GM12878 (cell line): Measurements from ENCODE around the gene EEFSEC. TPM values are rescaled to one million over a fixed set of nuclear protein-coding genes. Genes with fewer than 3 reads are reported as not detected.

ENCODE experiments used
- ATAC-seq: fragments of 200-7000 bp; cut with Tn5 transposase; 3 replicates; pipeline ENCODE4 v1.9.1; 2020; ENCODE audit warnings: mild to moderate bottlenecking, moderate library complexity
- BruUV-seq: library from RNA; stranded (reverse); fragments of 400-500 nt; replicated peaks from 2 replicates; lab custom pipeline; 2021; lab: Mats Ljungman, UMichigan
- CTCF ChIA-PET: fragments of 300-600 bp; sonication (Branson Sonifier 250); formaldehyde crosslinking; extraction: SDS; loops from one replicate; lab custom pipeline; 2021; ENCODE audit warnings: inconsistent platforms; lab: Yijun Ruan, JAX
- POLR2A ChIA-PET: fragments of 350-600 bp; formaldehyde crosslinking; extraction: SDS; loops from one replicate; lab custom pipeline; 2021; ENCODE audit warnings: inconsistent platforms; lab: Charles Lee
- RAD21 ChIA-PET: fragments of 300-600 bp; sonication (Branson Sonifier 250); formaldehyde crosslinking; loops from one replicate; lab custom pipeline; 2023; ENCODE audit warnings: antibody characterized with exemption; ENCODE audit not compliant: unreplicated experiment; lab: Charles Lee
- SMC1A ChIA-PET: fragments of 300-600 bp; sonication (Branson Sonifier 250); formaldehyde crosslinking; loops from one replicate; lab custom pipeline; 2023; ENCODE audit not compliant: unreplicated experiment, uncharacterized antibody; lab: Charles Lee
- DNase-seq: peaks from one replicate; pipeline ENCODE4 v3.0.0-alpha.2; 2011; ENCODE audit warnings: low read depth, low spot score
- FAIRE-seq: peaks from 3 replicates; lab custom pipeline; 2011; peaks lifted over from hg19 to GRCh38; lab: Jason Lieb, UNC
- H2AFZ ChIP-seq: 2 replicates; pipeline ENCODE4 v1.6.0; 2011; ENCODE audit warnings: low read depth, low read length, control low read depth; ENCODE audit not compliant: control insufficient read depth
- H3K27ac ChIP-seq: 2 replicates; pipeline ENCODE4 v1.5.1; 2011; ENCODE audit warnings: control low read depth; ENCODE audit not compliant: control insufficient read depth, insufficient read depth
- H3K27me3 ChIP-seq, 2 experiments: replicated peaks in 1 of 2; 2 replicates each; pipeline versions ENCODE4 v1.6.0 to v1.6.1; 2011; ENCODE audit warnings: low read length in 1 of 2; ENCODE audit not compliant: control insufficient read depth in 2 of 2, insufficient read depth in 2 of 2
- H3K36me3 ChIP-seq, 2 experiments: 2 replicates each; pipeline ENCODE4 v1.5.1; 2011; ENCODE audit warnings: low read length in 1 of 2; ENCODE audit not compliant: control insufficient read depth in 2 of 2, insufficient read depth in 2 of 2
- H3K4me1 ChIP-seq: 2 replicates; pipeline ENCODE4 v1.6.1; 2011; ENCODE audit warnings: mild to moderate bottlenecking, low read length, moderate library complexity, mixed read lengths; ENCODE audit not compliant: control insufficient read depth, insufficient read depth
- H3K4me2 ChIP-seq: 2 replicates; pipeline ENCODE4 v1.6.0; 2011; ENCODE audit warnings: control low read depth; ENCODE audit not compliant: control insufficient read depth, insufficient read depth
- H3K4me3 ChIP-seq: fragments of 200-600 bp; sonication (generic); 2 replicates; pipeline ENCODE4 v1.5.1; 2016
- H3K79me2 ChIP-seq: 2 replicates; pipeline ENCODE4 v1.6.0; 2011; ENCODE audit warnings: low read length; ENCODE audit not compliant: control insufficient read depth, insufficient read depth
- H3K9ac ChIP-seq: 2 replicates; pipeline ENCODE4 v1.8.0; 2011; ENCODE audit warnings: low read length, control low read depth, mixed read lengths; ENCODE audit not compliant: control insufficient read depth, insufficient read depth
- H3K9me3 ChIP-seq: replicated peaks from 3 replicates; pipeline ENCODE4 v1.5.1; 2011; ENCODE audit warnings: mild to moderate bottlenecking, low read length; ENCODE audit not compliant: control insufficient read depth, insufficient read depth
- H4K20me1 ChIP-seq: 2 replicates; pipeline ENCODE4 v1.6.0; 2011; ENCODE audit not compliant: control insufficient read depth, insufficient read depth
- ASH2L ChIP-seq: fragments of 300-600, 200-600 bp; sonication (generic); IDR thresholded peaks from 2 replicates; pipeline ENCODE4 v1.6.1; 2017; ENCODE audit warnings: low read depth, mild to moderate bottlenecking, borderline replicate concordance
- CHD2 ChIP-seq: IDR thresholded peaks from 2 replicates; pipeline ENCODE4 v1.6.1; 2011; ENCODE audit warnings: low read depth, low read length, improper control_type of control experiment, borderline replicate concordance
- EP300 ChIP-seq, 2 experiments: fragments of 150-350 bp in 1 of 2; IDR thresholded peaks; 2 replicates each; pipeline ENCODE4 v1.6.1; 2011 to 2012; ENCODE audit warnings: low read depth in 2 of 2, low read length in 2 of 2, borderline replicate concordance in 1 of 2, improper control_type of control experiment in 1 of 2, inconsistent platforms in 1 of 2; ENCODE audit not compliant: control insufficient read depth in 1 of 2
- HDAC2 ChIP-seq: fragments of 200-600 bp; sonication (generic); IDR thresholded peaks from 2 replicates; pipeline ENCODE4 v1.6.1; 2017
- MTA2 ChIP-seq: fragments of 450-650 bp; IDR thresholded peaks from 2 replicates; pipeline ENCODE4 v1.6.1; 2016; ENCODE audit warnings: low read depth, mild to moderate bottlenecking, moderate library complexity
- NBN ChIP-seq: fragments of 450-650 bp; IDR thresholded peaks from 2 replicates; pipeline ENCODE4 v1.6.1; 2016
- SMARCA5 ChIP-seq: fragments of 450-650 bp; IDR thresholded peaks from 2 replicates; pipeline ENCODE4 v1.6.1; 2017; ENCODE audit warnings: mild to moderate bottlenecking
- SUZ12 ChIP-seq: fragments of 200-600 bp; sonication (generic); IDR thresholded peaks from one replicate; pipeline ENCODE4 v1.6.1; 2018; ENCODE audit warnings: antibody characterized with exemption, mild to moderate bottlenecking; ENCODE audit not compliant: unreplicated experiment
- WGBS: methylation state at CpG from one replicate; pipeline ENCODE4 v1.1.6; 2016; ENCODE audit warnings: low lambda C conversion rate; ENCODE audit not compliant: insufficient replicate concordance, insufficient coverage; ENCODE audit errors: missing lambda C conversion rate; 5-methylcytosine and 5-hydroxymethylcytosine counted together
- in situ Hi-C: fragments of 300-500 bp; cut with MboI; formaldehyde crosslinking; loops from 9 replicates; pipeline ENCODE4 v1.14.3; 2018; ENCODE audit warnings: mixed read lengths
- intact Hi-C: fragments of 100-400 bp; cut with micrococcal nuclease; formaldehyde crosslinking; loops from one replicate; pipeline ENCODE4 v1.14.2; 2022; ENCODE audit not compliant: unreplicated experiment
- polyA plus RNA-seq, 11 experiments: library from polyadenylated mRNA; depleted of rRNA in 4 of 11; unstranded in 6 of 11; stranded (reverse) in 5 of 11; fragments of >200 nt; fragmentation: Nextera tagmentation in 4 of 11; fragmentation: Illumina TruSeq in 1 of 11; extraction: Ambion mirVana in 4 of 11; extraction: Trizol in 1 of 11; gene quantifications; 1 replicate in 1 of 11; 2 replicates in 10 of 11; pipeline versions ENCODE4 v1.2.1 to v1.2.3, GENCODE V29; 2011 to 2016; ENCODE audit warnings: inconsistent platforms in 2 of 11, missing spikeins in 2 of 11, low read depth in 1 of 11
- total RNA-seq, 4 experiments: library from RNA; depleted of rRNA in 3 of 4; stranded (reverse); fragments of >200 nt in 3 of 4; fragmentation: Illumina TruSeq in 1 of 4; extraction: Trizol in 1 of 4; gene quantifications; 2 replicates each; pipeline versions ENCODE4 v1.2.1 to v1.2.3, GENCODE V29; 2013 to 2021
- TF ChIP-seq, protein P1 (sequence below): fragments of 450-650 bp; formaldehyde crosslinking; IDR thresholded peaks from 2 replicates; pipeline ENCODE4 v1.4.0; 2020; ENCODE audit warnings: mild to moderate bottlenecking, moderate library complexity
- TF ChIP-seq, protein P2 (sequence below): IDR thresholded peaks from 2 replicates; pipeline ENCODE4 v1.6.1; 2011; ENCODE audit warnings: borderline replicate concordance, low read depth, mild to moderate bottlenecking, moderate library complexity, low read length; ENCODE audit not compliant: insufficient read depth, poor library complexity, severe bottlenecking

Gene EEFSEC
- total and polyA plus RNA-seq, 10 of the 15 experiments (the other 5 are each of a cell fraction or from before 2014, with no cell fraction given), result 0.29 to 29.1 (median 16.1) TPM

DNA sequence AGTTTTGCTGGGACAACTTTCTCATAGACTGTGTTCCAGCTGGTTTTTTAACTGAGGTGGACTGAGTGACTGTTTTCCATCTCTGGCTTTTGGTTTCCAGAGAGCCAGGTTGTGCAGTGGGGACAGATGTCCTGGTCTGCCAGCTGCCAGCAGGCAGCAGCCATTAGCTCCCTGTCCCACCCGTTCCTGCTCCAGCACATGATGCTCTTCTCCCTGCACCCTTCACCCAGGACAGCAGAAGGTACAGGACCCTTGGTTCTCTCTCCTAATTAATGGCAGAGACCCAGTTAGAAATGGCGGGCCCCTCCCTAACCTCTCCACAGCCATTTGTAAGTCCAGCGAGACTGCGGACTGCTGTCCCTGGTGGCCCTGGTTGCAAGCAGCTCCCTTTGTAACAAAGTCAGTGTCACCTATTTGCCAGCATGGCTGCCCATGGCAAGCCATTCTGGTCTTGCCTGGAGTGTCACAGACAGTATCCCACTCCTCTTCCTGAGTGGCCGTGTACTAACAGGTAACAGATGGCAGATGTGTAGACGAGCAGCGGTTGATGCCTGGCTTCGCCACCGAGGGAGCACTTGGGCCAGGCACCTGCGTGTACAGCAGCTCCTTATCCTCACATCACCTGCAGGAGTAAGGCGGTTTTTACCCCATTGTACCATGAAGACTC is 165.1 kb downstream of the EEFSEC start (continued):
- no peak for TF ChIP-seq SMARCA5
- no peak for TF ChIP-seq NBN

DNA sequence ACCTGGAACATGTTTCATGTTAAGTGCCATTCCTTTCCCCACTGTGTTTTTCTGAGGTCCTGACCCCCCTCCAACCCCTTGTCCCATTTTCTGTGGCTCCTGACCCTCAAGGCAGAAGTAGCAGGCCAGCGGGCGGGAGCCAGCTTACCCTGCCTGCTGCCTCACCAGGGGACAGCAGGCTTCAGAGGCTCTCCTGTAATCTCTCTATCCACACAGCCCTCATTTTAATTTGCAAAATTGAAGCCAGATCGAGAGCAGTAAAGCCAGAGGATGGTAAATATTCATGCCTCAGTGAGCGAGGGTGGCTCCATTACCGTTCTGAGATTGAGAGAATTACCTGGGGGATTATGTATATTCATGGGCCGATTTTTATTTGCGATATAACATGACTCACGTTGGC is 165.8 kb downstream of the EEFSEC start:
- no peak overlapping the region for H3K4me2 ChIP-seq
- no peaks in the 10 kb centered on the region for H3K36me3 ChIP-seq
- no peaks in the 10 kb centered on the region for H3K79me2 ChIP-seq
- TF ChIP-seq ASH2L, result no peak
- TF ChIP-seq HDAC2, result no peak
- no peak for TF ChIP-seq CHD2
- TF ChIP-seq, protein P1, sequence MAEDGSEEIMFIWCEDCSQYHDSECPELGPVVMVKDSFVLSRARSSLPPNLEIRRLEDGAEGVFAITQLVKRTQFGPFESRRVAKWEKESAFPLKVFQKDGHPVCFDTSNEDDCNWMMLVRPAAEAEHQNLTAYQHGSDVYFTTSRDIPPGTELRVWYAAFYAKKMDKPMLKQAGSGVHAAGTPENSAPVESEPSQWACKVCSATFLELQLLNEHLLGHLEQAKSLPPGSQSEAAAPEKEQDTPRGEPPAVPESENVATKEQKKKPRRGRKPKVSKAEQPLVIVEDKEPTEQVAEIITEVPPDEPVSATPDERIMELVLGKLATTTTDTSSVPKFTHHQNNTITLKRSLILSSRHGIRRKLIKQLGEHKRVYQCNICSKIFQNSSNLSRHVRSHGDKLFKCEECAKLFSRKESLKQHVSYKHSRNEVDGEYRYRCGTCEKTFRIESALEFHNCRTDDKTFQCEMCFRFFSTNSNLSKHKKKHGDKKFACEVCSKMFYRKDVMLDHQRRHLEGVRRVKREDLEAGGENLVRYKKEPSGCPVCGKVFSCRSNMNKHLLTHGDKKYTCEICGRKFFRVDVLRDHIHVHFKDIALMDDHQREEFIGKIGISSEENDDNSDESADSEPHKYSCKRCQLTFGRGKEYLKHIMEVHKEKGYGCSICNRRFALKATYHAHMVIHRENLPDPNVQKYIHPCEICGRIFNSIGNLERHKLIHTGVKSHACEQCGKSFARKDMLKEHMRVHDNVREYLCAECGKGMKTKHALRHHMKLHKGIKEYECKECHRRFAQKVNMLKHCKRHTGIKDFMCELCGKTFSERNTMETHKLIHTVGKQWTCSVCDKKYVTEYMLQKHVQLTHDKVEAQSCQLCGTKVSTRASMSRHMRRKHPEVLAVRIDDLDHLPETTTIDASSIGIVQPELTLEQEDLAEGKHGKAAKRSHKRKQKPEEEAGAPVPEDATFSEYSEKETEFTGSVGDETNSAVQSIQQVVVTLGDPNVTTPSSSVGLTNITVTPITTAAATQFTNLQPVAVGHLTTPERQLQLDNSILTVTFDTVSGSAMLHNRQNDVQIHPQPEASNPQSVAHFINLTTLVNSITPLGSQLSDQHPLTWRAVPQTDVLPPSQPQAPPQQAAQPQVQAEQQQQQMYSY, result no peak
- no peak for TF ChIP-seq MTA2
- no peak for TF ChIP-seq SUZ12
- TF ChIP-seq EP300 (IDR thresholded peaks at IDR 0.05; ENCODE audit: borderline replicate concordance in 1 of 2, control insufficient read depth in 1 of 2, low read depth in 2 of 2, low read length in 2 of 2), result no peak
- TF ChIP-seq, protein P2, sequence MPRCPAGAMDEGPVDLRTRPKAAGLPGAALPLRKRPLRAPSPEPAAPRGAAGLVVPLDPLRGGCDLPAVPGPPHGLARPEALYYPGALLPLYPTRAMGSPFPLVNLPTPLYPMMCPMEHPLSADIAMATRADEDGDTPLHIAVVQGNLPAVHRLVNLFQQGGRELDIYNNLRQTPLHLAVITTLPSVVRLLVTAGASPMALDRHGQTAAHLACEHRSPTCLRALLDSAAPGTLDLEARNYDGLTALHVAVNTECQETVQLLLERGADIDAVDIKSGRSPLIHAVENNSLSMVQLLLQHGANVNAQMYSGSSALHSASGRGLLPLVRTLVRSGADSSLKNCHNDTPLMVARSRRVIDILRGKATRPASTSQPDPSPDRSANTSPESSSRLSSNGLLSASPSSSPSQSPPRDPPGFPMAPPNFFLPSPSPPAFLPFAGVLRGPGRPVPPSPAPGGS, result peak; percentile 20
- TF ChIP-seq, all 136 proteins: peak for 1
- RAD21 ChIA-PET, result no interaction called here
- H3K4me1 ChIP-seq, result no peaks in the 10 kb centered on the region
- intact Hi-C loops, result no loop called here
- DNase-seq (no peak), FAIRE-seq (no peak), ATAC-seq (no peak)
- H3K27me3 ChIP-seq, result no peaks in the 10 kb centered on the region
- H3K4me3 ChIP-seq, result no peak overlapping the region
- H2AFZ ChIP-seq, result no peak overlapping the region
- 0 out of 2 replicates have a peak, but pooled peaks cover 3% of the 10 kb centered on the region for H4K20me1 ChIP-seq
- CTCF ChIA-PET, result no interaction called here
- no TSS peak for BruUV-seq
- H3K9me3 ChIP-seq, result no peaks in the 10 kb centered on the region
- SMC1A ChIA-PET, result no interaction called here
- no peak overlapping the region for H3K27ac ChIP-seq
- POLR2A ChIA-PET, result no interaction called here
- in situ Hi-C loops, result no loop called here
- WGBS, result 84% methylated on average over 8 of the region's 8 CpGs
- H3K9ac ChIP-seq, result no peak overlapping the region
